ENCODE results near the gene CCL8.

- no peak for TF ChIP-seq EZH2phosphoT487 (IDR thresholded peaks at IDR 0.05; ENCODE audit: insufficient read depth, low read depth)
- TF ChIP-seq EZH2 (IDR thresholded peaks at IDR 0.05; ENCODE audit: insufficient read depth, poor library complexity, severe bottlenecking), result no peak
Observed at GRCh38 chr17:34287875-34288274, 31.4 kb upstream of the CCL8 start.
